Measurements from ENCODE around the gene PNMA6F. TPM values are rescaled to one million over a fixed set of nuclear protein-coding genes. Genes with fewer than 3 reads are reported as not detected.

The PNMA6F gene
- total RNA-seq, 1 experiment from 2014 or later = not detected

DNA sequence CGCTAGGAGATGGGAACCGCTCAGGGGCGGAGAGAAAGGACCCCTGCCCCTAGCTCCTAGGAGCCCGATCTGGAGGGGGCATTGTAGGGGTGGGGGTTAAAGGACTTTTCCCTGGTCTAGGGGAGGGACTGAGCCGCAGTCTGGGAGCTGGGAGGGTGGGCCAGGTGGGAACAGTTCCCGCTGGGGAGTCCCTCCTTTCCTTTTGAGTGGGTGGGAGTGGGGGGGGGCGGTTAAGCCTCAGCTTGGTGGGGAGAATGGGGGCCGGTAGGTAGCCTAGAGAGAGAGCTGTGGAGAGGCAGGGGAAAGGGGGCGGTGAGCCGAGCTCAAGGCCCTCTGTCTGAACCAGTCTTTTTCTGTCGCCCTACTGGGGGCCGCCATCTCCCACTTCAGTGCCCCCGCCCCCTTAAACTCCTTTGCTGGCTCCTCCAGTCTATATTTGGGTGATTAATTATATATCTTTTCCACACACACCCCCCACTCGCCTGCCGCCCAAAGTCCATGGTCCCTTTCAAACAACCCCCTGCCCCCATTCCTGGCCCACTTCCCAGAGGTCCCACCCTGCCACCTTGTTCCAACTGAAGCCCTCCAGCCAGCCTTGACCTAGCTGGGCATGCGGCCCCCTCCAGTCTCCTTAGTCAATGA, 13.2 kb upstream of the PNMA6F start:
- BruUV-seq (replicated peaks) = no TSS peak

DNA sequence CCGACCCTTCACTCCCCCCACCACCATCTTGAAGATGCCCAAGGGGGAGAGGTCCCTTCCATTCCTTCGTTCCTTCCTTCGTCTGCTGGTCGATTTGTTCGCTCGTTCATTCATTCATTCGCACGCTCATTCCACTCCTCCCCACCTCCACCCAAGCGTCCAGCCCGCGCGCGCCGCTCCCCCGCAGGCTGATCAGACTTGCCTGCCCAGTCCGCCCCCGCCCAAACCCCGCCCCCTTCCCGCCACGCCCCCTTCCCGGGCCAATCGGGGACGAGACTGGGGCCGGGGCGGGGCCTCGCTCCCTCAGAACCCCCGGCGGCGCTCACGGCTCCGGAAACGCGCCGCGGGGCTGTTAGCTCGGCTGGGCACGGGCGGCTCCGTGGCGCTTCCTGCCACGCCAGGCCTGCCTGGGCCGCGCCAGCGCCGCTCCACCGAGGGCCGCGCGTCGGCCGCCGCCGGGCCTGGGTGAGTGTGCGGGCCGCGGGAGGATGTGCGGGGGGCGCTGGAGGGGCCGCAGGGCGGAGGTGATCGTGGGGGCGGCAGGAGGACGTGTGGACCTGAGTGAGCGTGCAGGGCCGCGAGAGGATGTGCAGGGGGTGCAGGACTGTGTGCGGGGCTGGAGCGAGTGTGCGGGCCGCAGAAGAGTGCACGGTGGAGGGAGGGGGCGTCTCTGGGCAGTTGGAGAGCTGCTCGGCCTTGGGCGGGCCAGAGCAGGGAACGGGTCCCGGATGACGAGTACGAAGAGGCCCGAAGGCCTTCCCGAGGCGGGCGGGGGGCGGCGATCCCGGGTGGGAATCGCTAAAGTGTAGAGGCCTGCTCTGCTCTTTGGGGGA, 12.5 kb upstream of the PNMA6F start, which contains the start of gene ZNF275:
Gene ZNF275, plus strand, starts transcription at position 333 of the 833 bp plus-strand sequence. CDS start 2,527 bp downstream, outside the sequence.
- peak; percentile 61 to 84 for DNase-seq
- BruUV-seq (replicated peaks) = no TSS peak
- peaks cover 4% of the 10 kb centered on the region for H3K27me3 Mint-ChIP-seq (ENCODE audit: insufficient read depth, unreplicated experiment)
- no peaks in the 10 kb centered on the region for H3K36me3 ChIP-seq (ENCODE audit: control insufficient read depth, insufficient read depth, low read length)
- TF ChIP-seq, protein P1, sequence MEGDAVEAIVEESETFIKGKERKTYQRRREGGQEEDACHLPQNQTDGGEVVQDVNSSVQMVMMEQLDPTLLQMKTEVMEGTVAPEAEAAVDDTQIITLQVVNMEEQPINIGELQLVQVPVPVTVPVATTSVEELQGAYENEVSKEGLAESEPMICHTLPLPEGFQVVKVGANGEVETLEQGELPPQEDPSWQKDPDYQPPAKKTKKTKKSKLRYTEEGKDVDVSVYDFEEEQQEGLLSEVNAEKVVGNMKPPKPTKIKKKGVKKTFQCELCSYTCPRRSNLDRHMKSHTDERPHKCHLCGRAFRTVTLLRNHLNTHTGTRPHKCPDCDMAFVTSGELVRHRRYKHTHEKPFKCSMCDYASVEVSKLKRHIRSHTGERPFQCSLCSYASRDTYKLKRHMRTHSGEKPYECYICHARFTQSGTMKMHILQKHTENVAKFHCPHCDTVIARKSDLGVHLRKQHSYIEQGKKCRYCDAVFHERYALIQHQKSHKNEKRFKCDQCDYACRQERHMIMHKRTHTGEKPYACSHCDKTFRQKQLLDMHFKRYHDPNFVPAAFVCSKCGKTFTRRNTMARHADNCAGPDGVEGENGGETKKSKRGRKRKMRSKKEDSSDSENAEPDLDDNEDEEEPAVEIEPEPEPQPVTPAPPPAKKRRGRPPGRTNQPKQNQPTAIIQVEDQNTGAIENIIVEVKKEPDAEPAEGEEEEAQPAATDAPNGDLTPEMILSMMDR (IDR thresholded peaks at IDR 0.05; ENCODE audit: insufficient read depth in 1 of 2, low read depth in 1 of 2, low read length in 1 of 2, severe bottlenecking in 1 of 2, unreplicated experiment in 1 of 2) = no peak
- intact Hi-C loops (cut with micrococcal nuclease; ENCODE audit: unreplicated experiment) = no loop called here
- no peaks in the 10 kb centered on the region for H3K9me3 ChIP-seq
- H3K4me3 ChIP-seq (ENCODE audit: low read depth, low read length) = peak within 1 kb of the TSS; percentile 87
- no peaks in the 10 kb centered on the region for H3K9me3 Mint-ChIP-seq (ENCODE audit: unreplicated experiment)
- H3K4me1 Mint-ChIP-seq (ENCODE audit: low read depth, unreplicated experiment) = no peaks in the 10 kb centered on the region
- no peaks in the 10 kb centered on the region for H3K4me1 ChIP-seq
- no peak within 1 kb of the TSS for H3K27ac Mint-ChIP-seq (ENCODE audit: unreplicated experiment)
- POLR2A ChIA-PET = interaction anchor here (0.6 kb wide), 1 partner anchor 1094 kb away, joined by 3 read pairs; no protein-coding TSS in a partner anchor
- H3K36me3 Mint-ChIP-seq (ENCODE audit: insufficient read depth, unreplicated experiment) = no peaks in the 10 kb centered on the region
- no peaks in the 10 kb centered on the region for H3K27me3 ChIP-seq (replicated peaks; ENCODE audit: control insufficient read depth, insufficient read depth, low read length)
- CTCF ChIA-PET = no interaction called here
- H3K4me3 Mint-ChIP-seq (ENCODE audit: unreplicated experiment) = peak within 1 kb of the TSS; percentile 75

More for the DNA sequence above, 13.2 kb upstream of the PNMA6F start:
- DNase-seq = no peak
- Histone ChIP-seq H3K4me1 (no peaks in the 10 kb centered on the region), H3K4me3 (ENCODE audit: low read depth, low read length) (peak overlapping the region; percentile 87), H3K36me3 (ENCODE audit: control insufficient read depth, insufficient read depth, low read length) (no peaks in the 10 kb centered on the region), H3K27me3 (replicated peaks; ENCODE audit: control insufficient read depth, insufficient read depth, low read length) (no peaks in the 10 kb centered on the region), H3K9me3 (no peaks in the 10 kb centered on the region)
- CTCF ChIA-PET = interaction anchor here (0.6 kb wide), 1 partner anchor 17 kb away, joined by 3 read pairs; no protein-coding TSS in a partner anchor
- peaks cover 4% of the 10 kb centered on the region for H3K27me3 Mint-ChIP-seq (ENCODE audit: insufficient read depth, unreplicated experiment)
- no peak overlapping the region for H3K27ac Mint-ChIP-seq (ENCODE audit: unreplicated experiment)
- TF ChIP-seq, protein P1 (IDR thresholded peaks at IDR 0.05; ENCODE audit: insufficient read depth in 1 of 2, low read depth in 1 of 2, low read length in 1 of 2, severe bottlenecking in 1 of 2, unreplicated experiment in 1 of 2) = no peak
- H3K4me3 Mint-ChIP-seq (ENCODE audit: unreplicated experiment) = peak overlapping the region; percentile 75
- intact Hi-C loops (cut with micrococcal nuclease; ENCODE audit: unreplicated experiment) = no loop called here
- H3K9me3 Mint-ChIP-seq (ENCODE audit: unreplicated experiment) = no peaks in the 10 kb centered on the region
- no peaks in the 10 kb centered on the region for H3K4me1 Mint-ChIP-seq (ENCODE audit: low read depth, unreplicated experiment)
- POLR2A ChIA-PET = no interaction called here
- no peaks in the 10 kb centered on the region for H3K36me3 Mint-ChIP-seq (ENCODE audit: insufficient read depth, unreplicated experiment)

DNA sequence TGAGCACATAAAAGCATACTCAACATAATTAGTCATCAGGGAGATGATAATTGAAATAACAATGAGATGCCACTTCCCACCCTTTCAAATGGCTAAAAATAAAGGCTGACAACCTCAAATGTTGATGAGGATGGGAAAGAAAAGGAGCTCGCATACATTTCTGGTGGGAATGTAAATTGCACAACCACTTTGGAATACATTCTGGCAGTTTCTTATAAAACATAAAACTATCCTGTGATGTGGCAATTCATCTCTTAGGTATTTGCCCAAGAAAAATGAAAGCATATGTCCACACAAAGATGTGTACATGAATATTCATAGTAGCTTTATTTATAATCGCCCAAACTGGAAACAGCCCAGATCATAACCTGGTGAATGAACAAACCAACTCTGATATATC, 11.7 kb upstream of the PNMA6F start:
- Histone ChIP-seq H3K36me3 (ENCODE audit: control insufficient read depth, insufficient read depth, low read length) (no peaks in the 10 kb centered on the region), H3K27me3 (replicated peaks; ENCODE audit: control insufficient read depth, insufficient read depth, low read length) (no peaks in the 10 kb centered on the region), H3K4me3 (ENCODE audit: low read depth, low read length) (no peak overlapping the region), H3K9me3 (no peaks in the 10 kb centered on the region), H3K4me1 (no peaks in the 10 kb centered on the region)
- no TSS peak for BruUV-seq (replicated peaks)
- H3K9me3 Mint-ChIP-seq (ENCODE audit: unreplicated experiment) = no peaks in the 10 kb centered on the region
- ChIA-PET CTCF (no interaction called here), POLR2A (no interaction called here)
- no peak overlapping the region for H3K27ac Mint-ChIP-seq (ENCODE audit: unreplicated experiment)
- H3K4me3 Mint-ChIP-seq (ENCODE audit: unreplicated experiment) = peak overlapping the region; percentile 75
- DNase-seq = no peak
- intact Hi-C loops (cut with micrococcal nuclease; ENCODE audit: unreplicated experiment) = no loop called here
- TF ChIP-seq, protein P1 (IDR thresholded peaks at IDR 0.05; ENCODE audit: insufficient read depth in 1 of 2, low read depth in 1 of 2, low read length in 1 of 2, severe bottlenecking in 1 of 2, unreplicated experiment in 1 of 2) = no peak
- H3K36me3 Mint-ChIP-seq (ENCODE audit: insufficient read depth, unreplicated experiment) = peaks cover 3% of the 10 kb centered on the region
- no peaks in the 10 kb centered on the region for H3K4me1 Mint-ChIP-seq (ENCODE audit: low read depth, unreplicated experiment)
- peaks cover 4% of the 10 kb centered on the region for H3K27me3 Mint-ChIP-seq (ENCODE audit: insufficient read depth, unreplicated experiment)

Data from Caco-2 (cell line).